Measurements from ENCODE around the gene LPAR3.

LPAR3 gene

GRCh38 chr1:84773195-84773594, 119.8 kb downstream of the LPAR3 start:
- DNase-seq, result no peak

- DNase-seq, result peak; percentile 41 to 79
Measured at GRCh38 chr1:84772428-84772943, 120.5 kb downstream of the LPAR3 start.

GRCh38 chr1:84771895-84772294, 121.1 kb downstream of the LPAR3 start:
- no peak for DNase-seq

- DNase-seq, result no peak
Measured at GRCh38 chr1:84770481-84770880, 122.5 kb downstream of the LPAR3 start.

GRCh38 chr1:84769636-84770035, 123.4 kb downstream of the LPAR3 start:
- no peak for DNase-seq

- DNase-seq, result no peak
Measured at GRCh38 chr1:84768634-84769033, 124.4 kb downstream of the LPAR3 start.

GRCh38 chr1:84763912-84764680, 128.9 kb downstream of the LPAR3 start:
- no peak for DNase-seq

GRCh38 chr1:84762664-84763063, 130.3 kb downstream of the LPAR3 start:
- no peak for DNase-seq
